Measurements from ENCODE around the gene OGDH.

The OGDH gene

GRCh38 chr7:44574287-44574872 is 32.0 kb upstream of the OGDH start:
- no peaks in the 10 kb centered on the region for H3K9me2 ChIP-seq (replicated peaks; ENCODE audit: insufficient read depth, low read length)
- peak; percentile 21 for DNase-seq
- H3K9me3 ChIP-seq (replicated peaks; ENCODE audit: insufficient read depth, low read length): no peaks in the 10 kb centered on the region
- H3K9ac ChIP-seq (ENCODE audit: low read length): peak overlapping the region; percentile 93
- H3F3A ChIP-seq (ENCODE audit: insufficient read depth, low read length): peaks cover 9% of the 10 kb centered on the region; the same call in 1 of the 2 replicates
- H3K36me3 ChIP-seq (replicated peaks; ENCODE audit: insufficient read depth, low read length): peaks cover 11% of the 10 kb centered on the region
- H2AFZ ChIP-seq (ENCODE audit: low read length): peak overlapping the region; percentile 80
- peak overlapping the region; percentile 39; the same call in 1 of the 2 replicates for H3K27ac ChIP-seq (ENCODE audit: low read length)
- H3K79me2 ChIP-seq (ENCODE audit: low read length): peaks cover 69% of the 10 kb centered on the region
- H4K20me1 ChIP-seq (ENCODE audit: insufficient read depth, low read length): no peaks in the 10 kb centered on the region
- H3K4me1 ChIP-seq (ENCODE audit: low read length): peaks cover 8% of the 10 kb centered on the region
- no peaks in the 10 kb centered on the region for H3K27me3 ChIP-seq (replicated peaks; ENCODE audit: insufficient read depth, low read length)
- TF ChIP-seq EZH2 (optimal IDR thresholded peaks at IDR 0.05; ENCODE audit: low read depth, low read length): no peak
- H3K4me2 ChIP-seq (ENCODE audit: low read depth, low read length): peak overlapping the region; percentile 76
- peak overlapping the region; percentile 95 for H3K4me3 ChIP-seq (ENCODE audit: low read length)

GRCh38 chr7:44575054-44575453 is 31.4 kb upstream of the OGDH start:
- no peaks in the 10 kb centered on the region for H3K27me3 ChIP-seq (replicated peaks; ENCODE audit: insufficient read depth, low read length)
- H3K9ac ChIP-seq (ENCODE audit: low read length): no peak overlapping the region
- H3K27ac ChIP-seq (ENCODE audit: low read length): no peak overlapping the region
- H3K36me3 ChIP-seq (replicated peaks; ENCODE audit: insufficient read depth, low read length): peaks cover 11% of the 10 kb centered on the region; the same call in 1 of the 2 replicates
- H3K9me2 ChIP-seq (replicated peaks; ENCODE audit: insufficient read depth, low read length): no peaks in the 10 kb centered on the region
- no peak overlapping the region for H2AFZ ChIP-seq (ENCODE audit: low read length)
- H3K4me3 ChIP-seq (ENCODE audit: low read length): no peak overlapping the region
- peaks cover 70% of the 10 kb centered on the region for H3K79me2 ChIP-seq (ENCODE audit: low read length)
- H3K4me1 ChIP-seq (ENCODE audit: low read length): peaks cover 8% of the 10 kb centered on the region
- peaks cover 9% of the 10 kb centered on the region; the same call in 1 of the 2 replicates for H3F3A ChIP-seq (ENCODE audit: insufficient read depth, low read length)
- DNase-seq: no peak
- TF ChIP-seq, protein P1, sequence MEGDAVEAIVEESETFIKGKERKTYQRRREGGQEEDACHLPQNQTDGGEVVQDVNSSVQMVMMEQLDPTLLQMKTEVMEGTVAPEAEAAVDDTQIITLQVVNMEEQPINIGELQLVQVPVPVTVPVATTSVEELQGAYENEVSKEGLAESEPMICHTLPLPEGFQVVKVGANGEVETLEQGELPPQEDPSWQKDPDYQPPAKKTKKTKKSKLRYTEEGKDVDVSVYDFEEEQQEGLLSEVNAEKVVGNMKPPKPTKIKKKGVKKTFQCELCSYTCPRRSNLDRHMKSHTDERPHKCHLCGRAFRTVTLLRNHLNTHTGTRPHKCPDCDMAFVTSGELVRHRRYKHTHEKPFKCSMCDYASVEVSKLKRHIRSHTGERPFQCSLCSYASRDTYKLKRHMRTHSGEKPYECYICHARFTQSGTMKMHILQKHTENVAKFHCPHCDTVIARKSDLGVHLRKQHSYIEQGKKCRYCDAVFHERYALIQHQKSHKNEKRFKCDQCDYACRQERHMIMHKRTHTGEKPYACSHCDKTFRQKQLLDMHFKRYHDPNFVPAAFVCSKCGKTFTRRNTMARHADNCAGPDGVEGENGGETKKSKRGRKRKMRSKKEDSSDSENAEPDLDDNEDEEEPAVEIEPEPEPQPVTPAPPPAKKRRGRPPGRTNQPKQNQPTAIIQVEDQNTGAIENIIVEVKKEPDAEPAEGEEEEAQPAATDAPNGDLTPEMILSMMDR (IDR thresholded peaks at IDR 0.05; ENCODE audit: low read length): no peak
- no peak for TF ChIP-seq EZH2 (optimal IDR thresholded peaks at IDR 0.05; ENCODE audit: low read depth, low read length)
- peak overlapping the region; percentile 76; the same call in 1 of the 2 replicates for H3K4me2 ChIP-seq (ENCODE audit: low read depth, low read length)
- H3K9me3 ChIP-seq (replicated peaks; ENCODE audit: insufficient read depth, low read length): no peaks in the 10 kb centered on the region
- no peaks in the 10 kb centered on the region for H4K20me1 ChIP-seq (ENCODE audit: insufficient read depth, low read length)

GRCh38 chr7:44576228-44576627 is 30.2 kb upstream of the OGDH start:
- no peaks in the 10 kb centered on the region for H3K9me3 ChIP-seq (replicated peaks; ENCODE audit: insufficient read depth, low read length)
- no peak for DNase-seq
- H3K27me3 ChIP-seq (replicated peaks; ENCODE audit: insufficient read depth, low read length): no peaks in the 10 kb centered on the region
- TF ChIP-seq, protein P1 (IDR thresholded peaks at IDR 0.05; ENCODE audit: low read length): no peak
- no peak for TF ChIP-seq EZH2 (optimal IDR thresholded peaks at IDR 0.05; ENCODE audit: low read depth, low read length)
- no peak overlapping the region for H3K27ac ChIP-seq (ENCODE audit: low read length)
- H2AFZ ChIP-seq (ENCODE audit: low read length): no peak overlapping the region
- H3K9me2 ChIP-seq (replicated peaks; ENCODE audit: insufficient read depth, low read length): no peaks in the 10 kb centered on the region
- H3K4me2 ChIP-seq (ENCODE audit: low read depth, low read length): no peak overlapping the region
- H3F3A ChIP-seq (ENCODE audit: insufficient read depth, low read length): peaks cover 10% of the 10 kb centered on the region; the same call in 1 of the 2 replicates
- H4K20me1 ChIP-seq (ENCODE audit: insufficient read depth, low read length): no peaks in the 10 kb centered on the region
- no peak overlapping the region for H3K9ac ChIP-seq (ENCODE audit: low read length)
- H3K4me1 ChIP-seq (ENCODE audit: low read length): peaks cover 8% of the 10 kb centered on the region
- H3K79me2 ChIP-seq (ENCODE audit: low read length): peaks cover 72% of the 10 kb centered on the region
- H3K36me3 ChIP-seq (replicated peaks; ENCODE audit: insufficient read depth, low read length): peaks cover 10% of the 10 kb centered on the region; the same call in 1 of the 2 replicates
- no peak overlapping the region for H3K4me3 ChIP-seq (ENCODE audit: low read length)
